ENCODE measurements around the gene SLC1A2.

- TF ChIP-seq CTCF (IDR thresholded peaks at IDR 0.05; ENCODE audit: extremely low read depth in 1 of 2, insufficient read depth in 1 of 2, low read depth in 1 of 2, low read length in 2 of 2) (no peak), POLR2AphosphoS5 (IDR thresholded peaks at IDR 0.05; ENCODE audit: insufficient read depth, low read depth, low read length) (no peak), MYC (IDR thresholded peaks at IDR 0.05; ENCODE audit: low read depth, low read length) (no peak), EZH2 (IDR thresholded peaks at IDR 0.05; ENCODE audit: borderline replicate concordance, low read depth, low read length, severe bottlenecking) (no peak)
These were observed 96.1 kb downstream of the SLC1A2 start for GRCh38 chr11:35323076-35323868.

Measured in endothelial cell of umbilical vein (primary cell).